Cardiac ventricle fibroblast (primary cell): Measurements from ENCODE around the gene PRKAB1. TPM values are rescaled to one million over a fixed set of nuclear protein-coding genes. Genes with fewer than 3 reads are reported as not detected.

Experiments used
- total RNA-seq: library from RNA; depleted of rRNA; stranded (reverse); fragments of >200 nt; gene quantifications from 2 replicates; pipeline ENCODE4 v1.2.3, GENCODE V29; 2015

The PRKAB1 gene
- total RNA-seq, result 10.4 and 15.2 TPM in 2 replicates

DNA sequence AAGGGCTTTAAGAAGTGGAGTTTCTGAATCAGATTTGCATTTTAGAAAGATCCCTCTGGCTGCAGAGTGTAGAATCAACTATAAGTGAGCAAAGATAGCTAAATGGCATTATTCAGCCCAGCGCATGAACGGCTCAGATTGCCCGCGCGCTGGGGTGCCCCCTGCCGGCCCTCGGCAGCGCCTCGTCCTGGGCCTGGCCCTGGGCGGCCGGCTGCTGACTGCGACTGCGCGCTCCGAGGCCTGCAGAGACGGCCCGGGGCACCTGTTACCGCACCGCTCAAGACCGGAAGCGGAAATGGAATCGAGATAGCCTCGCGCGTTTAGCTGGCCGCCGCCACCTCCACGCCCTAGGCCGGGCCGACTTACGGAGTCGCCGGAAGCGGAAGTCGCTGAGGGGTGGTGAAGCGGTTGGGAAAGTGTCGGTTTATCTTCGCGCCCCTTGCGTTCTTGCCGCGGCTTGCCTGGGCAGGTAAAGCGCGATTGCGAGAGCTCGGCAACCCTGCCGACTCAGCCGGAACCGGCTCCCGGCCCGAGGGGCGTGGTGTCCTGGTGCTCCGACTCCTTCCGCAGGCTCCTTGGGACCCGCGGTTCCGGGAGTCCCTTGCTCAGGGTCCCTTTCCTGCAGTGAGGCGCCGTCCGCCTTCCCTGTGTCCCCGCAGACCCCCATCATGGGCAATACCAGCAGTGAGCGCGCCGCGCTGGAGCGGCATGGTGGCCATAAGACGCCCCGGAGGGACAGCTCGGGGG lies at the start of gene PRKAB1:
Gene PRKAB1 (plus strand): TSS at position 557 of the 747 bp plus-strand sequence. CDS start 112 bp downstream, at position 669.

Other genes starting within 250 kb of the PRKAB1 start
- gene TMEM233, start 74.4 kb upstream of the PRKAB1 start, total RNA-seq, result 0.49 and 0.62 TPM in 2 replicates
- 3.8 and 7.1 TPM in 2 replicates for gene CIT, start 209.2 kb downstream of the PRKAB1 start, total RNA-seq